HG03378 (cell line): ENCODE measurements around the gene OMA1.

Experiments
- ATAC-seq: cut with Tn5 transposase; IDR thresholded peaks from one replicate; pipeline ENCODE4 v1.9.1; 2021; ENCODE audit warnings: mild to moderate bottlenecking, moderate library complexity; ENCODE audit not compliant: unreplicated experiment

OMA1 gene

DNA sequence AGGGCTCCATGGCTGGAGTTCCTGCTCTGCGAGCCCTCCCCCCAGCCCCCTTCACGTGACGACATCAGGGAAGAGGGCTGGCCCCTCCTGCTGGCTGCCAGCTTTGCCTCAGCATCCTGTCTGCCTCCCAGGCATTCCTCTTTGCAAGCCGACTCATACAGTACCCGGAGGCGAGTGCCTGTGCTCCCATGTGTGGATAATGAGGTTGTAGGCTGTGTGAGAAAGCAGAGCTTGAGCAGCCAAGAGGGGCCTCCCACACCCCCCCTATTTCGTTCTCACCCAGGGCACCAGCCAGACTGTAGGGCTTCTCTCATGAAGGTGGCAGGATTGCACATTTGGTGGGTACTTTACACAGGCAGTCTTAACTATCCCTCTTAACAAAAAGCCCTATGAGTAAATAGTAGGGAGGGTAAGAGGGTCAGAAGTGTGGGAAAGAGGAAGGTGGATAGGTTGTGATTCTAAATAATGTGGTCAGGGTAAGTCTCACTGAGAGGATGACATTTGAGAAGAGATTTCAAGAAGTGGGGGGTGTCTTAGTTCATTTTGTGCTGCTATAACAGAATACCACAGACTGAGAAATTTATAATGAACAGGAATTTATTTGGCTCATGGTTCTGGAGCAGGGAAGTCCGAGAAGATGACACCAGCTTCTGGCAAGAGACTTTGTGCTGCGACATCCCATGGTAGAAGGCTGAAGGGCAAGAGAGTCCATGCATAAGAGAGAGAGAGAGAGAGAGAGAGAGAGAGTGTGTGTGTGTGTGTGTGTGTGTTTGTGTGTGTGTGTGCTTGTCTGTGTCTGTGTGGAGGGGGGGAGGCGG is 113.5 kb downstream of the OMA1 start:
- ATAC-seq: no peak

DNA sequence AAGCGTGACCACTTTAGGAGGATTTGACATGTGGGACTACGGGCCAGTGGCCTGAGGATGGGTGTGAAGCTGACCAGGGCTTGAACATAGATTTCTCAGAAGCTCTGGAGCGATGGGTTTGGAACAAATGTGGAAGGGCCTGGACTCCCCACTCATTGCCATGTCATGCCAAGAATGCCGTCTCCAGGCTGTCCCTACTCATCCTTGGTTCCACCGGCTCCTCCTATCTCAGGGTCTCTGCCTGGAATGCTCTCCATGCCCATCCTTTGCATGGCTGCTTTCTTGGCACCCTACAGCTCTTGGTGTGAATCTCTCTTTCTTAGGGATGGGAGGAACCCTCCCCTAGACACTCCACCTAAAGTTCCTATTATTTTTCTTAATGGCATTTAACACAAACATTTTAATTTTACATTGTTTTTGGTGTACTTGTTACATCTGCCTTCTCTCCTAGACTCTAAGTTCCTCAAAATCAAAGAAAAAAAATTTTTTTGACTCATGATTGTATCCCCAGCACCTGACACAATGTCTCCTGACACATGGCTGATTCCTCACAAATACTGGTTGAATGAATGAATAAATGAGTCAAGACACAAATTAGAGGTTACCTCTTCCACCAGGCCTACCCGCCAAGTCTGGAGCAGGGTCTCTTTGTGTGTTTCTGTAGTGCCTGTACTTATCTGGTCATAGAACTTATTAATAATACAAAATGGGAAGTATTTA is 114.5 kb downstream of the OMA1 start:
- ATAC-seq: no peak
